HG02870 (cell line): ENCODE results near the gene NXPH4.

Experiments
- ATAC-seq: cut with Tn5 transposase; IDR thresholded peaks from one replicate; pipeline ENCODE4 v1.9.1; 2021; ENCODE audit warnings: mild to moderate bottlenecking, moderate library complexity; ENCODE audit not compliant: unreplicated experiment

The NXPH4 gene

GRCh38 chr12:57216014-57216911 lies at the start of gene NXPH4:
Gene NXPH4, plus strand, starts transcription at chr12:57216794. Its CDS starts 176 bp downstream, at chr12:57216970.
- ATAC-seq, result no peak

- ATAC-seq, result no peak
Measured at GRCh38 chr12:57166971-57167371, 49.6 kb upstream of the NXPH4 start.

GRCh38 chr12:57168058-57168457 lies 48.5 kb upstream of the NXPH4 start:
- no peak for ATAC-seq

GRCh38 chr12:57169046-57169795 lies 47.4 kb upstream of the NXPH4 start:
- no peak for ATAC-seq

- ATAC-seq, result no peak
Measured at GRCh38 chr12:57169969-57170368, 46.6 kb upstream of the NXPH4 start.

GRCh38 chr12:57170408-57170807 lies 46.2 kb upstream of the NXPH4 start:
- no peak for ATAC-seq

- no peak for ATAC-seq
Measured at GRCh38 chr12:57170927-57171326, 45.7 kb upstream of the NXPH4 start.

- no peak for ATAC-seq
Measured at GRCh38 chr12:57171668-57172067, 44.9 kb upstream of the NXPH4 start.

- no peak for ATAC-seq
Measured at GRCh38 chr12:57173089-57173488, 43.5 kb upstream of the NXPH4 start.

GRCh38 chr12:57173683-57174082 lies 42.9 kb upstream of the NXPH4 start:
- no peak for ATAC-seq

GRCh38 chr12:57175428-57176138 lies 41.0 kb upstream of the NXPH4 start:
- no peak for ATAC-seq

- ATAC-seq, result no peak
Measured at GRCh38 chr12:57176139-57176477, 40.5 kb upstream of the NXPH4 start.

GRCh38 chr12:57176846-57177245 lies 39.7 kb upstream of the NXPH4 start:
- ATAC-seq, result no peak

- no peak for ATAC-seq
Measured at GRCh38 chr12:57177354-57177753, 39.2 kb upstream of the NXPH4 start.

GRCh38 chr12:57178213-57178612 lies 38.4 kb upstream of the NXPH4 start:
- ATAC-seq, result no peak

GRCh38 chr12:57179331-57180086 lies 37.1 kb upstream of the NXPH4 start:
- ATAC-seq, result no peak

- ATAC-seq, result no peak
Measured at GRCh38 chr12:57180321-57180989, 36.1 kb upstream of the NXPH4 start.

- no peak for ATAC-seq
Measured at GRCh38 chr12:57181072-57181471, 35.5 kb upstream of the NXPH4 start.

GRCh38 chr12:57181561-57182155 lies 34.9 kb upstream of the NXPH4 start:
- no peak for ATAC-seq
